SK-N-SH treated with all-trans-retinoic acid at 6 μM for 48 hours (cell line): ENCODE measurements around the gene KIF17.

ENCODE experiments used
- ATAC-seq: fragments of 200-7000 bp; cut with Tn5 transposase; 3 replicates; pipeline ENCODE4 v1.9.1; 2020; ENCODE audit warnings: mild to moderate bottlenecking, moderate library complexity
- ARNTL ChIP-seq: fragments of 450-650 bp; formaldehyde crosslinking; IDR thresholded peaks from 2 replicates; pipeline ENCODE4 v1.5.0; 2020; ENCODE audit warnings: low read depth, mild to moderate bottlenecking, moderate library complexity, borderline replicate concordance
- BACH2 ChIP-seq: fragments of 250-450 bp; sonication (Bioruptor Pico); IDR thresholded peaks from 2 replicates; pipeline ENCODE4 v1.9.0; 2021; ENCODE audit warnings: mild to moderate bottlenecking, borderline replicate concordance
- CSDC2 ChIP-seq: fragments of 250-450 bp; sonication (Bioruptor Pico); IDR thresholded peaks from 2 replicates; pipeline ENCODE4 v1.5.0; 2020; ENCODE audit warnings: mild to moderate bottlenecking, moderate library complexity
- ESRRG ChIP-seq: fragments of 250-450 bp; sonication (Bioruptor Pico); IDR thresholded peaks from 2 replicates; pipeline ENCODE4 v1.6.1; 2021; ENCODE audit warnings: mild to moderate bottlenecking
- GLIS3 ChIP-seq: fragments of 250-450 bp; sonication (Bioruptor Pico); IDR thresholded peaks from 2 replicates; pipeline ENCODE4 v1.5.0; 2020; ENCODE audit warnings: mild to moderate bottlenecking, moderate library complexity
- ISL1 ChIP-seq: fragments of 250-450 bp; sonication (Bioruptor Pico); IDR thresholded peaks from 2 replicates; pipeline ENCODE4 v2.1.2; 2022; ENCODE audit warnings: mild to moderate bottlenecking, moderate library complexity
- PPARA ChIP-seq: fragments of 250-450 bp; sonication (Bioruptor Pico); IDR thresholded peaks from 2 replicates; pipeline ENCODE4 v1.5.0; 2020; ENCODE audit warnings: mild to moderate bottlenecking, borderline replicate concordance
- RARB ChIP-seq: fragments of 250-450 bp; sonication (Bioruptor Pico); IDR thresholded peaks from 2 replicates; pipeline ENCODE4 v1.8.0; 2021; ENCODE audit warnings: mild to moderate bottlenecking, moderate library complexity
- TCF4 ChIP-seq: fragments of 250-450 bp; sonication (Bioruptor Pico); IDR thresholded peaks from 2 replicates; pipeline ENCODE4 v1.8.0; 2021; ENCODE audit warnings: mild to moderate bottlenecking, moderate library complexity, borderline replicate concordance
- TOX ChIP-seq: fragments of 250-450 bp; sonication (Bioruptor Pico); IDR thresholded peaks from 2 replicates; pipeline ENCODE4 v1.8.0; 2021; ENCODE audit warnings: mild to moderate bottlenecking, moderate library complexity, borderline replicate concordance
- ZC3H10 ChIP-seq: fragments of 250-450 bp; sonication (Bioruptor Pico); IDR thresholded peaks from 2 replicates; pipeline ENCODE4 v1.5.1; 2021; ENCODE audit warnings: mild to moderate bottlenecking, moderate library complexity
- ZFP3 ChIP-seq: fragments of 250-450 bp; sonication (Bioruptor Pico); IDR thresholded peaks from 2 replicates; pipeline ENCODE4 v1.5.0; 2020; ENCODE audit warnings: mild to moderate bottlenecking, moderate library complexity
- ZFP30 ChIP-seq: fragments of 450-650 bp; formaldehyde crosslinking; IDR thresholded peaks from 2 replicates; pipeline ENCODE4 v1.5.0; 2022; ENCODE audit warnings: mild to moderate bottlenecking, moderate library complexity
- ZNF565 ChIP-seq: fragments of 450-650 bp; formaldehyde crosslinking; conservative IDR thresholded peaks from 2 replicates; pipeline ENCODE4 v1.5.0; 2020; ENCODE audit warnings: low read depth, mild to moderate bottlenecking, moderate library complexity
- ZNF8 ChIP-seq: fragments of 450-650 bp; formaldehyde crosslinking; IDR thresholded peaks from 2 replicates; pipeline ENCODE4 v1.5.0; 2020; ENCODE audit warnings: mild to moderate bottlenecking, moderate library complexity
- TF ChIP-seq, protein P1 (sequence below): fragments of 250-450 bp; sonication (Bioruptor Pico); IDR thresholded peaks from 2 replicates; pipeline ENCODE4 v1.8.0; 2021; ENCODE audit warnings: low read depth, mild to moderate bottlenecking, moderate library complexity, borderline replicate concordance
- TF ChIP-seq, protein P2 (sequence below): fragments of 250-450 bp; sonication (Bioruptor Pico); IDR thresholded peaks from 2 replicates; pipeline ENCODE4 v1.5.1; 2021; ENCODE audit warnings: mild to moderate bottlenecking, moderate library complexity
- TF ChIP-seq, protein P3 (sequence below): fragments of 250-450 bp; sonication (Bioruptor Pico); IDR thresholded peaks from 2 replicates; pipeline ENCODE4 v1.8.0; 2020; ENCODE audit warnings: mild to moderate bottlenecking, moderate library complexity, borderline replicate concordance
- TF ChIP-seq, protein P4 (sequence below): fragments of 250-450 bp; sonication (Bioruptor Pico); IDR thresholded peaks from 2 replicates; pipeline ENCODE4 v1.5.0; 2020; ENCODE audit warnings: mild to moderate bottlenecking, moderate library complexity

Gene KIF17

DNA sequence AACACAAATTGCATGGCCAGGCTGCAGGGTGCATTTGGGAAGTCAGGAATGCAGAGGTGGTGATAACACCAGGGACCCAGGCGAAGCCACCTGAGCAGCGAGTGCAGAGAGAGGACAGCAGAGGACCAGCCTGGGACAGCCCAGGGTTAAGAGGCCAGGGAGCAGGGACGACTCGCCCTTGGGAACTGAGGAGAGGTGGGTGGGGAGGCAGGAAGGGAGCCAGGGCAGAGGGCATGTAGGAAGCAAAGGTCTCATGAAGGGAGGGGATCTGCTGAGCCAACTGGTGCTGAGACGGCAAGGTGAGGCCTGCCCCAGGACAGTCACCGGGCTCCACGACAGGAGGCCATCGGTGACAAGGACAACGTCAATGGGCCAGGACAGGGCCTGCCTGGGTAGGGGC, 16.4 kb downstream of the KIF17 start:
- TF ChIP-seq RARB (CRISPR knock-in tag): no peak
- no peak for TF ChIP-seq ZNF8
- TF ChIP-seq, protein P1, sequence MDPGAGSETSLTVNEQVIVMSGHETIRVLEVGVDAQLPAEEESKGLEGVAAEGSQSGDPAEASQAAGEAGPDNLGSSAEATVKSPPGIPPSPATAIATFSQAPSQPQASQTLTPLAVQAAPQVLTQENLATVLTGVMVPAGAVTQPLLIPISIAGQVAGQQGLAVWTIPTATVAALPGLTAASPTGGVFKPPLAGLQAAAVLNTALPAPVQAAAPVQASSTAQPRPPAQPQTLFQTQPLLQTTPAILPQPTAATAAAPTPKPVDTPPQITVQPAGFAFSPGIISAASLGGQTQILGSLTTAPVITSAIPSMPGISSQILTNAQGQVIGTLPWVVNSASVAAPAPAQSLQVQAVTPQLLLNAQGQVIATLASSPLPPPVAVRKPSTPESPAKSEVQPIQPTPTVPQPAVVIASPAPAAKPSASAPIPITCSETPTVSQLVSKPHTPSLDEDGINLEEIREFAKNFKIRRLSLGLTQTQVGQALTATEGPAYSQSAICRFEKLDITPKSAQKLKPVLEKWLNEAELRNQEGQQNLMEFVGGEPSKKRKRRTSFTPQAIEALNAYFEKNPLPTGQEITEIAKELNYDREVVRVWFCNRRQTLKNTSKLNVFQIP (CRISPR knock-in tag): no peak
- no peak for TF ChIP-seq TOX (CRISPR knock-in tag)
- TF ChIP-seq ZNF565 (CRISPR knock-in tag): no peak
- TF ChIP-seq TCF4 (CRISPR knock-in tag): no peak
- TF ChIP-seq, protein P2, sequence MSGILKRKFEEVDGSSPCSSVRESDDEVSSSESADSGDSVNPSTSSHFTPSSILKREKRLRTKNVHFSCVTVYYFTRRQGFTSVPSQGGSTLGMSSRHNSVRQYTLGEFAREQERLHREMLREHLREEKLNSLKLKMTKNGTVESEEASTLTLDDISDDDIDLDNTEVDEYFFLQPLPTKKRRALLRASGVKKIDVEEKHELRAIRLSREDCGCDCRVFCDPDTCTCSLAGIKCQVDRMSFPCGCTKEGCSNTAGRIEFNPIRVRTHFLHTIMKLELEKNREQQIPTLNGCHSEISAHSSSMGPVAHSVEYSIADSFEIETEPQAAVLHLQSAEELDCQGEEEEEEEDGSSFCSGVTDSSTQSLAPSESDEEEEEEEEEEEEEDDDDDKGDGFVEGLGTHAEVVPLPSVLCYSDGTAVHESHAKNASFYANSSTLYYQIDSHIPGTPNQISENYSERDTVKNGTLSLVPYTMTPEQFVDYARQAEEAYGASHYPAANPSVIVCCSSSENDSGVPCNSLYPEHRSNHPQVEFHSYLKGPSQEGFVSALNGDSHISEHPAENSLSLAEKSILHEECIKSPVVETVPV (CRISPR knock-in tag): no peak
- TF ChIP-seq, protein P3, sequence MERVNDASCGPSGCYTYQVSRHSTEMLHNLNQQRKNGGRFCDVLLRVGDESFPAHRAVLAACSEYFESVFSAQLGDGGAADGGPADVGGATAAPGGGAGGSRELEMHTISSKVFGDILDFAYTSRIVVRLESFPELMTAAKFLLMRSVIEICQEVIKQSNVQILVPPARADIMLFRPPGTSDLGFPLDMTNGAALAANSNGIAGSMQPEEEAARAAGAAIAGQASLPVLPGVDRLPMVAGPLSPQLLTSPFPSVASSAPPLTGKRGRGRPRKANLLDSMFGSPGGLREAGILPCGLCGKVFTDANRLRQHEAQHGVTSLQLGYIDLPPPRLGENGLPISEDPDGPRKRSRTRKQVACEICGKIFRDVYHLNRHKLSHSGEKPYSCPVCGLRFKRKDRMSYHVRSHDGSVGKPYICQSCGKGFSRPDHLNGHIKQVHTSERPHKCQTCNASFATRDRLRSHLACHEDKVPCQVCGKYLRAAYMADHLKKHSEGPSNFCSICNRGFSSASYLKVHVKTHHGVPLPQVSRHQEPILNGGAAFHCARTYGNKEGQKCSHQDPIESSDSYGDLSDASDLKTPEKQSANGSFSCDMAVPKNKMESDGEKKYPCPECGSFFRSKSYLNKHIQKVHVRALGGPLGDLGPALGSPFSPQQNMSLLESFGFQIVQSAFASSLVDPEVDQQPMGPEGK (CRISPR knock-in tag): no peak
- TF ChIP-seq ESRRG (CRISPR knock-in tag): no peak
- no peak for TF ChIP-seq ZC3H10 (CRISPR knock-in tag)
- no peak for TF ChIP-seq BACH2 (CRISPR knock-in tag)
- TF ChIP-seq ZFP30 (CRISPR knock-in tag): no peak
- TF ChIP-seq ZFP3 (CRISPR knock-in tag): no peak
- TF ChIP-seq ISL1 (CRISPR knock-in tag): no peak
- no peak for ATAC-seq

DNA sequence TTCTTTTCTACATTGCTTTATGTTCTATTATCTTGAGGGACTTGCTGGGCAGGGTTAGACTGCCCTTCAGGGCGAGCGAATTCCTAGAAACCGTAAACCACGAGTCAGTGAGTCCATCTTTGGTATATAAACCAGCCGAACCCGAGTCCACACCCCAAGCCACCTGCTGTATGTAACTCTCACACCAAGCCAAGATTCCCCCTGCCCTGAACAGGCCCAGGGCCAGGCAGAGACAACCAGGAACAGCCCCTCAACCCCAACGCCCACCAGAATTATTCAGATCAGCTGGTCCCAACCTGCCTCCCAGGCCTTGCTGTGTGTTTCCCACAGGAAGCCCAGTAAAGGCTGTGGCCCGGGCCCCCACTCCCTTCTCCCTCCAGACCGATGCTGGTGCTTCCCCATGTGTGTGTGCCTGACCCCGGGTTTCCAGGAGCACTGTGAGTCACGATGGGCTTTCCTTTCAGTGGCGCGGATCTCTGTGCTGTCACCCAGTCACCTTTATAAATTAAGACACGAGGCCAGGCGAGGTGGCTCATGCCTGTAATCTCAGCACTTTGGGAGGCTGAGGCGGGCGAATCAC, 17.1 kb downstream of the KIF17 start:
- no peak for ATAC-seq
- TF ChIP-seq ARNTL (no peak), ZNF8 (no peak), ZFP3 (CRISPR knock-in tag) (no peak), ZFP30 (CRISPR knock-in tag) (no peak), BACH2 (CRISPR knock-in tag) (no peak), ESRRG (CRISPR knock-in tag) (no peak), PPARA (CRISPR knock-in tag) (no peak), ZNF565 (CRISPR knock-in tag) (no peak), RARB (CRISPR knock-in tag) (no peak), ISL1 (CRISPR knock-in tag) (no peak), TCF4 (CRISPR knock-in tag) (no peak), TOX (CRISPR knock-in tag) (no peak), GLIS3 (CRISPR knock-in tag) (no peak)
- TF ChIP-seq, protein P2 (CRISPR knock-in tag): no peak
- TF ChIP-seq, protein P4, sequence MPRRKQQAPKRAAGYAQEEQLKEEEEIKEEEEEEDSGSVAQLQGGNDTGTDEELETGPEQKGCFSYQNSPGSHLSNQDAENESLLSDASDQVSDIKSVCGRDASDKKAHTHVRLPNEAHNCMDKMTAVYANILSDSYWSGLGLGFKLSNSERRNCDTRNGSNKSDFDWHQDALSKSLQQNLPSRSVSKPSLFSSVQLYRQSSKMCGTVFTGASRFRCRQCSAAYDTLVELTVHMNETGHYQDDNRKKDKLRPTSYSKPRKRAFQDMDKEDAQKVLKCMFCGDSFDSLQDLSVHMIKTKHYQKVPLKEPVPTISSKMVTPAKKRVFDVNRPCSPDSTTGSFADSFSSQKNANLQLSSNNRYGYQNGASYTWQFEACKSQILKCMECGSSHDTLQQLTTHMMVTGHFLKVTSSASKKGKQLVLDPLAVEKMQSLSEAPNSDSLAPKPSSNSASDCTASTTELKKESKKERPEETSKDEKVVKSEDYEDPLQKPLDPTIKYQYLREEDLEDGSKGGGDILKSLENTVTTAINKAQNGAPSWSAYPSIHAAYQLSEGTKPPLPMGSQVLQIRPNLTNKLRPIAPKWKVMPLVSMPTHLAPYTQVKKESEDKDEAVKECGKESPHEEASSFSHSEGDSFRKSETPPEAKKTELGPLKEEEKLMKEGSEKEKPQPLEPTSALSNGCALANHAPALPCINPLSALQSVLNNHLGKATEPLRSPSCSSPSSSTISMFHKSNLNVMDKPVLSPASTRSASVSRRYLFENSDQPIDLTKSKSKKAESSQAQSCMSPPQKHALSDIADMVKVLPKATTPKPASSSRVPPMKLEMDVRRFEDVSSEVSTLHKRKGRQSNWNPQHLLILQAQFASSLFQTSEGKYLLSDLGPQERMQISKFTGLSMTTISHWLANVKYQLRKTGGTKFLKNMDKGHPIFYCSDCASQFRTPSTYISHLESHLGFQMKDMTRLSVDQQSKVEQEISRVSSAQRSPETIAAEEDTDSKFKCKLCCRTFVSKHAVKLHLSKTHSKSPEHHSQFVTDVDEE (CRISPR knock-in tag): no peak

- no peak for ATAC-seq
Observed at GRCh38 chr1:20699558-20699957, 18.2 kb downstream of the KIF17 start.

More at GRCh38 chr1:20699558-20699957, 18.2 kb downstream of the KIF17 start:
- TF ChIP-seq CSDC2 (CRISPR knock-in tag) (no peak), ZFP3 (CRISPR knock-in tag) (no peak)
- TF ChIP-seq, protein P4 (CRISPR knock-in tag): no peak
